ENCODE measurements around the gene CD28.
A peak's percentile ranks its signal among the peaks of the same experiment; 100 is the strongest.

The CD28 gene

DNA sequence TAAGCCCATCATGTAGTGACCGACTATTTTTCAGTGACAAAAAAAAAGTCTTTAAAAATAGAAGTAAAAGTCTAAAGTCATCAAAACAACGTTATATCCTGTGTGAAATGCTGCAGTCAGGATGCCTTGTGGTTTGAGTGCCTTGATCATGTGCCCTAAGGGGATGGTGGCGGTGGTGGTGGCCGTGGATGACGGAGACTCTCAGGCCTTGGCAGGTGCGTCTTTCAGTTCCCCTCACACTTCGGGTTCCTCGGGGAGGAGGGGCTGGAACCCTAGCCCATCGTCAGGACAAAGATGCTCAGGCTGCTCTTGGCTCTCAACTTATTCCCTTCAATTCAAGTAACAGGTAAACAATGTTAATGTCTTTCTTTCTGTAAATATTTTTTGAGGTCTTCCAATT lies at the start of gene CD28:
CD28 (plus strand) TSS at position 237 of the 400 bp plus-strand sequence; CDS start at position 295, 58 bp downstream.
- DNase-seq (ENCODE audit: low read depth in 3 of 3) = peak; percentile 54 to 69 (median 54)

GRCh38 chr2:203659331-203660049 lies 46.9 kb upstream of the CD28 start:
- DNase-seq (ENCODE audit: low read depth in 3 of 3) = no peak

GRCh38 chr2:203660465-203660864 lies 46.0 kb upstream of the CD28 start:
- no peak for DNase-seq (ENCODE audit: low read depth in 3 of 3)

GRCh38 chr2:203661279-203661908 lies 45.0 kb upstream of the CD28 start:
- no peak for DNase-seq (ENCODE audit: low read depth in 3 of 3)

DNA sequence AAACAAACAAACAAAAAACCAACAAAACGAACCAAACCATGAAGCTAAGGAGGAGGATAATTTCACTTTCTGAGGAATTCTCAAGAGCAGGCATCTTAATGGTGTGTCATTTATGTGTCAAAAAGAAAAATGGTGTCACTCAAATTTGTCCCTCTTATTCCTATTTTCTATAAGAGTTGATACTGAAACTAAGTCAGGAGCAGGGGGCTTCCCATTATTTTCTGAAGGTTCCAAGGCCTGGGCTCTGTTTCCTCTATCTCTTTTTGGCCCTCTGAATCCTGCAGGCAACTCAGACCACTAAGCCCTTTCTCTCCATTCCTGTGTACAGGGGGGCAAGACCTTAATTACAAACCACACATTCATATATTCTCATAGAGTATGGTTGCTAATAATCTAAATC lies 44.0 kb upstream of the CD28 start:
- no peak for DNase-seq (ENCODE audit: low read depth in 3 of 3)

DNA sequence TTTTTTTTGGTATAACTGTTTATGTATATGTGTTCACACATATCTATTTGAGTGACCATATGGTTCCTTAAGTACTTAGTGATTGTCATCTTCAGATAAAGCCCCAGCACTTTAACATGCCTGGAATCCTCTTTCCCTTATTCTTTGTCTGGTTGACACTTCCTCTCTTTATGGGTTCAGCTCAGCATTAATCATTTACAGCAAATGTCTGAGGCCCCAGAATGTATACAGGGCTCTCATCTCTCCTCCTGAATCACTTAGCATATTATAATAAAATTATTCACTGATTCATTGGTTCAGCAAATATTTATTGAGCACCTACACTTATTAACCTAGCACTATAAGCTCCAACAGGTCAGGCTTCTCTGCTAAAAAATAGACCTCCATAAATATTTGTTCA lies 43.5 kb upstream of the CD28 start:
- no peak for DNase-seq (ENCODE audit: low read depth in 3 of 3)

- no peak for DNase-seq (ENCODE audit: low read depth in 3 of 3)
Measured at GRCh38 chr2:203664029-203664755, 42.2 kb upstream of the CD28 start.

DNA sequence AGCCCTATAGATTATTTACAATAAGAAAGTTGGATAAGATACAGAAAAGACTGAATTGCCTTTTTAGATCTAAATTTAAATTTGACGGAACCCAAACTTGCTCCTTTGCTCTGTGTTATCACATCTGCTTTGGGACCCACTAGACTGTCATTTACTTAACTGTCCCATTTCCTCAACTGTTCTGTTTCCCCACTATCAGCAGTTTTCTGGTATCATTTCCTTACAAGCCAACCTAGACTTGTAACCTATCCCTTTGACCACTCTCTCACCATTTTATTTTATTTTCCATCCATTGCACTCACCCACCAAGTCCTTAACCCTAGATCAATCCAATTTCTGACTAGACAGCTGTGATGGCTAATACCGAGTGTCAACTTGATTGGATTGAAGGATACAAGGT lies 38.6 kb upstream of the CD28 start:
- no peak for DNase-seq (ENCODE audit: low read depth in 3 of 3)

- no peak for DNase-seq (ENCODE audit: low read depth in 3 of 3)
Measured at GRCh38 chr2:203669820-203670219, 36.6 kb upstream of the CD28 start.

GRCh38 chr2:203670939-203671338 lies 35.5 kb upstream of the CD28 start:
- no peak for DNase-seq (ENCODE audit: low read depth in 3 of 3)

- no peak for DNase-seq (ENCODE audit: low read depth in 3 of 3)
Measured at GRCh38 chr2:203671876-203672275, 34.6 kb upstream of the CD28 start.

DNA sequence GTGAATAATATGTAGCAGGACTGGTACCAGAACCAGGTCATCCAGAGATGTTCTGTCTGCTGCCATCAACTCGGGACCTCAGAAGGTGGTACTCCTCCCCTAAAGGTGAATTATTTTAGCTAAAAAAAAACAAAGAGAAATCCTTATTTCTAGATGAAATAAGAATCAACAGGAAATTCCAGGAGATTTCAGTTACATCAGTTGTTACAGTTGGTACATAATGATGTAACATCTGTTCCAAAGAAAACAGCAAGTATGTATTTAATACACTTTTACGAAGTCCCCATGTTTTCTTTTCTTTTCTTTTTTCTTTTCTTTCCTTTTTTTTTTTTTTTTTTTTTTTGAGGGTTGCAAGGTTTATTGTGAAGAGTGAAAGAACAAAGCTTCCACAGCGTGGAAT lies 33.6 kb upstream of the CD28 start:
- DNase-seq (ENCODE audit: low read depth in 3 of 3) = no peak

GRCh38 chr2:203673933-203674332 lies 32.5 kb upstream of the CD28 start:
- DNase-seq (ENCODE audit: low read depth in 3 of 3) = no peak

GRCh38 chr2:203675086-203675485 lies 31.4 kb upstream of the CD28 start:
- DNase-seq (ENCODE audit: low read depth in 3 of 3) = no peak

- DNase-seq (ENCODE audit: low read depth in 3 of 3) = no peak
Measured at GRCh38 chr2:203678971-203679370, 27.5 kb upstream of the CD28 start.

GRCh38 chr2:203679401-203679800 lies 27.0 kb upstream of the CD28 start:
- DNase-seq (ENCODE audit: low read depth in 3 of 3) = no peak

DNA sequence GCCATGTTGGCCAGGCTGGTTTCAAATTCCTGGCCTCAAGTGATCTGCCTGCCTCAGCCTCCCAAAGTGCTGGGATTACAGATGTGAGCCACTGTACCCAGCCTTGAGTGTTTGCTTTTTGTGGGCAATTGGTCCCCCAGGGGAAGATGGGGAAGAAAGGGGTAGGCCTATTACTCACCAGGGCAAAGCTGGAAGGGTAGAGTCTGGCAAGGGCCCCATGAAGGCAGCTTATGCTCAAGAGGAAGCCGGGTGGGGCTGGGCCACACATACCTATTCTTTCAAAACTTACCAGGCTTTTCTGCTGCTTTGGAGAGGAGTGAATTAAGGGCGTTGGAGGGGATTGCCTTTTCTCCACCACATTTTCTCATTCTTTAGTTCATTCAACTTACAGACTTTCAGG lies 24.5 kb upstream of the CD28 start:
- DNase-seq (ENCODE audit: low read depth in 3 of 3) = no peak

DNA sequence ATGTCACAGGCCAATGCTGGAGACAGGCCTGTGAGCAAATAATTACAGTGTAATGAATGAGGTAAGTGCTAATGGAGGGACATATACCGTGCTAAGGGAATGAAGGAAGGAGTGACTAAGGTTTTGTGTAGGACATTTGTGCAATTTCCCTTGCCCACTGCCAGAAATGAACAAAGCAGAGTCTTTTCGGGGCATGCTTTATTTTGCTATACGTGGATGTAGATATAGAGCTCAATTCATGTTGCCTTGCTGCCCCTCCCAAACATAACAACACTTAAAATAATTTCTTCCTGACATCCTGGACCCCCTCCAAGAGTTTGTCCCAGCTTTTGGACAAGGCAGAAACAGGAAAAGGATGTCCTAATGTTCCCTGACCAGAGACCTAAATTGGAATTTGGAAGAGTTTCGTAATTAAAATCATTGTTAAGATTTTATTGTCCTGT lies 23.7 kb upstream of the CD28 start:
- no peak for DNase-seq (ENCODE audit: low read depth in 3 of 3)

DNA sequence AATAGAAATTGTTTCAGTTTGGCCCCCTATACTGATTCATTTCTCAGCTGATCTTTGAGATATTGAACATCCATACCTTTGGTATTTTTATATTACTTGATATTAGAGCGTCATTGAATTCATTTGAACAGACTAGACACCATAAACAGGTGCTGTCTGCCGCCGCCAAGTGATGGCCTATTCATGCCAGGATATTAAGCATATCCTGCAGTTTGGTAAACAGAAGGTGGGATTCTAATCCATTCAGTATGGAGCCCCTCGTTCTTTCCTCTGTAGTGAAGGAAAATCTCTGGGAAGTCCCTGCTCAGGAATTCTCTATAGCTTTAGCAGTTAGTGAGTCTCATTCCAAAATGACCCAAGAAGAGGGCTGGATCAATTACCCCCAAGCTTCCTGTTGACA lies 23.0 kb upstream of the CD28 start:
- no peak for DNase-seq (ENCODE audit: low read depth in 3 of 3)

GRCh38 chr2:203683932-203684556 lies 22.4 kb upstream of the CD28 start:
- no peak for DNase-seq (ENCODE audit: low read depth in 3 of 3)

DNA sequence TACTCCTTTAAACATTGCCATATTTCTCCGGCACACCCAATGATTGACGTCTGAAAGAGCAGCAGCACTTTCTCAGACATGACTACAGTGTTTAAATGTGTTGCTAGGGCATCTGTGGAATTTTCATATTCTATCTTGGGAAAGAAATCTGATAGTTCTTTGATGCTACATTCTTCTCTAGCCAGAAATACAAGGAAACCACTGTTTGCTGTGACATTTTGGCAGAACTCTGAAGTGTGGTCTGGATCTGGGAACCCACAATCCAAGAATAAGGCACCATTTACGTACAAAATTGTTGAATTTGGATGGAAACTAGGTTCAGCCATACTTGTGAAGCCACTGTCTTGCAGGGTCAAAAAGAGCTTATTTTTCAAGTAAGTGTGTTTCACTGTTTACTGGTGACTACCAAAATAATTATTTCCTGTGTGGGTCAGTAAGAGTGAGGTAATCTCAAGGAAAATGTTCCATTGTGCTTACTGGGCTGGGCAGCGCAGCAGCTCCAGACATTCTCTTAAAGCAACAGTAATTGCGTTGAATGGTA lies 21.3 kb upstream of the CD28 start:
- DNase-seq (ENCODE audit: low read depth in 3 of 3) = no peak

DNA sequence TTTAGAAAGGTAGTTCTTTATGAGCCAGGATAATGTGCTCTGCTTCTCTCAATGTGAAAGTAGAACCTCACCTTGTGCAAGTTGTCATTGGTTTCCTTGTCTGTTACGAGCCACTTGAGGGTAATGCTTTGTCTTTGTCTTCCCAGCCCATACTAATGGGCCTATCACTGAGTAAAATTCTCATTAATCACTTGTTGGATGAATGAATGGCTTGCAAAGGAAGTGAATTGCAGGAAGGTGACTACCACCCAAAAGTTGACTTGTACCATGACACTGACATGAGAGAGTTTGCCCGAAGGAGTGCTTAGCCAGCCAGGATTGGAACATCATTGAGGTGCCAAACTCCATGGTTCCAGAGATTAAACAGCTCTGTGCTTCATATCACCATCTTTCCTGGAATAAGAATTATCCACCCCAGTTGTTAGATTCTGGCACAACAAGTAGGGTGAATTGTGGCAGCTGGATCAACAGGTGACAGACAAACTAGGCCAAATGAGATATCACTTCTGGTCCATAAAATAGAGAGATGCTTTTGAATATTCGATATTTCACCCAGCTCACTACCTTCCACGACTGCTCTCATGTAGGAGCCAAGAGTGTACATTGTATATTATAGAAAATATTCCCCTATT lies 20.5 kb upstream of the CD28 start:
- no peak for DNase-seq (ENCODE audit: low read depth in 3 of 3)
